ENCODE results near the gene RPS6KA1. TPM values are rescaled to one million over a fixed set of nuclear protein-coding genes. Genes with fewer than 3 reads are reported as not detected.
A peak's percentile ranks its signal among the peaks of the same experiment; 100 is the strongest.

The RPS6KA1 gene
- total and polyA plus RNA-seq, 9 of the 15 experiments (the other 6 are each of a cell fraction or from before 2014, with no cell fraction given): 2.4 to 61.0 (median 35.5) TPM

DNA sequence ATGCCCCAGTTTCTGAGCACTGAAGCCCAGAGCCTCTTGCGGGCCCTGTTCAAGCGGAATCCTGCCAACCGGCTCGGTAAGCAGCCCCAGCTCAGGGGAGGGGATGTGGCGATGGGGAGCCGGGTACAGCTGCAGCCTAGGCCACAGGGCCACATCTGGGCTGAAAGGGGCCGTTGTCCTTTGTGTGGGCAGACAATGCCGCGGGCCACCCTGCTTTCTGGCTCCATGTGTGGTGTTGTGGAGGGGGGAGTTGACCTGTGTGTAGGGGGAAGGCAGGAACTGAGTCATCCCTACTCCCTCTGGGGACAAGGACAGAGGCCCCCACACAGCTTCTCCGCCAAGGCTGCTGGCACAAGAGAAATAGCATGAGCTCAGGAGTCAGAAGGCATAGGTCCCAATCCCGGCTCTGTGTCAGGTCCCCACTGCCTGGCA, 26.0 kb downstream of the RPS6KA1 start:
- H4K20me1 ChIP-seq (replicated peaks; ENCODE audit: control insufficient read depth, insufficient read depth, low read length): no peaks in the 10 kb centered on the region
- FAIRE-seq (peak; percentile 86), ATAC-seq (peak; percentile 47), DNase-seq (ENCODE audit: extremely low read depth in 1 of 4, low spot score in 3 of 4) (peak; percentile 51 to 74 (median 56))
- peak overlapping the region in 1 of 2 experiments; percentile 54; a peak in 2 of 4 replicates for H3K9ac ChIP-seq (ENCODE audit: insufficient read depth in 1 of 2, low read depth in 2 of 2, low read length in 2 of 2)
- H3K79me2 ChIP-seq (ENCODE audit: control insufficient read depth, insufficient read depth, low read length): no peaks in the 10 kb centered on the region
- in situ Hi-C loops (cut with MboI): no loop called here
- intact Hi-C loops (cut with micrococcal nuclease): no loop called here
- H2AFZ ChIP-seq (ENCODE audit: low read depth, low read length): no peak overlapping the region
- no peak overlapping the region for H3K4me3 ChIP-seq
- H3K9me3 ChIP-seq (replicated peaks; ENCODE audit: control insufficient read depth, insufficient read depth, low read depth, low read length): no peaks in the 10 kb centered on the region
- H3K27ac ChIP-seq (ENCODE audit: extremely low read depth, low read depth, low read length): peak overlapping the region; percentile 14; the same call in 1 of the 3 replicates
- WGBS (ENCODE audit: insufficient coverage, low coverage, missing lambda C conversion rate): 59% methylated on average over 11 of the region's 11 CpGs
- peaks cover 0 to 18% of the 10 kb centered on the region in 2 experiments; a peak in 3 of 5 replicates for H3K4me1 ChIP-seq (replicated peaks in 1 of 2; ENCODE audit: control insufficient read depth in 2 of 2, insufficient read depth in 2 of 2, low read length in 2 of 2)
- POLR2A ChIA-PET: interaction anchor here (0.6 to 2.2 kb wide), 3 partner anchors 9 to 1001 kb away, joined by 3 to 11 read pairs (median 3); no protein-coding TSS in a partner anchor
- CTCF ChIA-PET (ENCODE audit: low intra/inter-chr PET ratio): no interaction called here
- H3K36me3 ChIP-seq (ENCODE audit: control insufficient read depth, insufficient read depth, low read length): peaks cover 86% of the 10 kb centered on the region
- H3K9me1 ChIP-seq (ENCODE audit: control insufficient read depth, insufficient read depth, low read length): no peaks in the 10 kb centered on the region
- BruUV-seq (replicated peaks): no TSS peak
- no peaks in the 10 kb centered on the region for H3K27me3 ChIP-seq (ENCODE audit: control insufficient read depth in 2 of 2, insufficient read depth in 2 of 2, low read length in 2 of 2)
- no peak overlapping the region for H3K4me2 ChIP-seq (ENCODE audit: insufficient read depth, low read length)
- TF ChIP-seq, protein P1, sequence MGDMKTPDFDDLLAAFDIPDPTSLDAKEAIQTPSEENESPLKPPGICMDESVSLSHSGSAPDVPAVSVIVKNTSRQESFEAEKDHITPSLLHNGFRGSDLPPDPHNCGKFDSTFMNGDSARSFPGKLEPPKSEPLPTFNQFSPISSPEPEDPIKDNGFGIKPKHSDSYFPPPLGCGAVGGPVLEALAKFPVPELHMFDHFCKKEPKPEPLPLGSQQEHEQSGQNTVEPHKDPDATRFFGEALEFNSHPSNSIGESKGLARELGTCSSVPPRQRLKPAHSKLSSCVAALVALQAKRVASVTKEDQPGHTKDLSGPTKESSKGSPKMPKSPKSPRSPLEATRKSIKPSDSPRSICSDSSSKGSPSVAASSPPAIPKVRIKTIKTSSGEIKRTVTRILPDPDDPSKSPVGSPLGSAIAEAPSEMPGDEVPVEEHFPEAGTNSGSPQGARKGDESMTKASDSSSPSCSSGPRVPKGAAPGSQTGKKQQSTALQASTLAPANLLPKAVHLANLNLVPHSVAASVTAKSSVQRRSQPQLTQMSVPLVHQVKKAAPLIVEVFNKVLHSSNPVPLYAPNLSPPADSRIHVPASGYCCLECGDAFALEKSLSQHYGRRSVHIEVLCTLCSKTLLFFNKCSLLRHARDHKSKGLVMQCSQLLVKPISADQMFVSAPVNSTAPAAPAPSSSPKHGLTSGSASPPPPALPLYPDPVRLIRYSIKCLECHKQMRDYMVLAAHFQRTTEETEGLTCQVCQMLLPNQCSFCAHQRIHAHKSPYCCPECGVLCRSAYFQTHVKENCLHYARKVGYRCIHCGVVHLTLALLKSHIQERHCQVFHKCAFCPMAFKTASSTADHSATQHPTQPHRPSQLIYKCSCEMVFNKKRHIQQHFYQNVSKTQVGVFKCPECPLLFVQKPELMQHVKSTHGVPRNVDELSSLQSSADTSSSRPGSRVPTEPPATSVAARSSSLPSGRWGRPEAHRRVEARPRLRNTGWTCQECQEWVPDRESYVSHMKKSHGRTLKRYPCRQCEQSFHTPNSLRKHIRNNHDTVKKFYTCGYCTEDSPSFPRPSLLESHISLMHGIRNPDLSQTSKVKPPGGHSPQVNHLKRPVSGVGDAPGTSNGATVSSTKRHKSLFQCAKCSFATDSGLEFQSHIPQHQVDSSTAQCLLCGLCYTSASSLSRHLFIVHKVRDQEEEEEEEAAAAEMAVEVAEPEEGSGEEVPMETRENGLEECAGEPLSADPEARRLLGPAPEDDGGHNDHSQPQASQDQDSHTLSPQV (IDR thresholded peaks at IDR 0.05): peak; percentile 38; the same call in 1 of the 2 replicates
- TF ChIP-seq, protein P2, sequence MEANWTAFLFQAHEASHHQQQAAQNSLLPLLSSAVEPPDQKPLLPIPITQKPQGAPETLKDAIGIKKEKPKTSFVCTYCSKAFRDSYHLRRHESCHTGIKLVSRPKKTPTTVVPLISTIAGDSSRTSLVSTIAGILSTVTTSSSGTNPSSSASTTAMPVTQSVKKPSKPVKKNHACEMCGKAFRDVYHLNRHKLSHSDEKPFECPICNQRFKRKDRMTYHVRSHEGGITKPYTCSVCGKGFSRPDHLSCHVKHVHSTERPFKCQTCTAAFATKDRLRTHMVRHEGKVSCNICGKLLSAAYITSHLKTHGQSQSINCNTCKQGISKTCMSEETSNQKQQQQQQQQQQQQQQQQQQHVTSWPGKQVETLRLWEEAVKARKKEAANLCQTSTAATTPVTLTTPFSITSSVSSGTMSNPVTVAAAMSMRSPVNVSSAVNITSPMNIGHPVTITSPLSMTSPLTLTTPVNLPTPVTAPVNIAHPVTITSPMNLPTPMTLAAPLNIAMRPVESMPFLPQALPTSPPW (CRISPR knock-in tag; IDR thresholded peaks at IDR 0.05): peak; percentile 53
- TF ChIP-seq, protein P3, sequence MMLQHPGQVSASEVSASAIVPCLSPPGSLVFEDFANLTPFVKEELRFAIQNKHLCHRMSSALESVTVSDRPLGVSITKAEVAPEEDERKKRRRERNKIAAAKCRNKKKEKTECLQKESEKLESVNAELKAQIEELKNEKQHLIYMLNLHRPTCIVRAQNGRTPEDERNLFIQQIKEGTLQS (IDR thresholded peaks at IDR 0.05): peak; percentile 42; the same call in 1 of the 2 replicates
- TF ChIP-seq, protein P3 (CRISPR knock-in tag; conservative IDR thresholded peaks at IDR 0.05): no peak
- TF ChIP-seq POLR2G (IDR thresholded peaks at IDR 0.05; ENCODE audit: low read depth, low read length) (peak; percentile 54), KDM2B (CRISPR knock-in tag; IDR thresholded peaks at IDR 0.05) (no peak), CBFA2T3 (IDR thresholded peaks at IDR 0.05) (peak; percentile 32; the same call in 1 of the 2 replicates), DPF2 (IDR thresholded peaks at IDR 0.05) (0 out of 2 replicates have a peak, but pooled peaks have one; percentile 51), ETV5 (CRISPR knock-in tag; IDR thresholded peaks at IDR 0.05; ENCODE audit: low read depth) (peak; percentile 60), JUND (IDR thresholded peaks at IDR 0.05; ENCODE audit: borderline replicate concordance, low read depth, low read length) (peak; percentile 78), JUND (tag; IDR thresholded peaks at IDR 0.05; ENCODE audit: borderline replicate concordance, low read depth, low read length) (no peak), FOSL1 (tag; conservative IDR thresholded peaks at IDR 0.05) (peak; percentile 44), SMARCE1 (IDR thresholded peaks at IDR 0.05) (peak; percentile 57; the same call in 1 of the 2 replicates)
